Measurements from ENCODE around the gene DCAF17.

GRCh38 chr2:171514908-171515582 is 81.0 kb downstream of the DCAF17 start:
- TF ChIP-seq POLR2A (IDR thresholded peaks at IDR 0.05; ENCODE audit: low read length), result no peak
- TF ChIP-seq GATA1 (IDR thresholded peaks at IDR 0.05; ENCODE audit: low read depth, low read length), result no peak

Measured in erythroblast (primary cell).